Measurements from ENCODE around the gene SYNGR2. TPM values are rescaled to one million over a fixed set of nuclear protein-coding genes. Genes with fewer than 3 reads are reported as not detected.

Gene SYNGR2
- total RNA-seq, 1 experiment from 2014 or later: 148 TPM

DNA sequence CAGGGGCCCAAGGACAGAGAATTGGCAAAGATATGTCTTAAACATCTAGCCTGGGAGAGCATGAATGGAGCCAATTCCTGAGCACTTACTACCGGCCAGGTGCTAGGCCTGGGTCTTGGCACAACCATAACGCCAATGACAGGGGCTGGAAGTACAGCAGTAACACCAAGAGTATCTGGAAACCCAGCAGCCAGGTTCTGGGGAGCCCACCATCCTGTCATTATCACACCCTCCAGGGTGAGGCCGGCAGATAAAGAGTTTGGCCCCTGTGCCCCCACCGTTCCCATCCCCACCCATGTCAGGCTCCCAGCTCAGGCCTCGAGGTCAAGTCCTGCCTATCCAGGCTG, 38.3 kb upstream of the SYNGR2 start:
- intact Hi-C loops (cut with micrococcal nuclease): no loop called here
- peak overlapping the region; percentile 95; the same call in 1 of the 2 replicates for H3K27ac ChIP-seq (ENCODE audit: low read depth, low read length)
- CTCF ChIA-PET: interaction anchor here (1.2 to 1.8 kb wide), 4 partner anchors 10 to 121 kb away, joined by 3 to 7 read pairs (median 4); no protein-coding TSS in a partner anchor
- DNase-seq (ENCODE audit: low read depth, low spot score): no peak
- TF ChIP-seq ZFX (IDR thresholded peaks at IDR 0.05) (peak; percentile 6; the same call in 1 of the 2 replicates), CBX3 (IDR thresholded peaks at IDR 0.05; ENCODE audit: low read depth) (no peak)
- no peak overlapping the region for H2AFZ ChIP-seq (ENCODE audit: low read depth, low read length, poor library complexity, severe bottlenecking)
- H3K4me2 ChIP-seq (ENCODE audit: low read length): peak overlapping the region; percentile 96; the same call in 1 of the 2 replicates
- no peaks in the 10 kb centered on the region for H4K20me1 ChIP-seq (ENCODE audit: insufficient read depth)
- H3K9me2 ChIP-seq (ENCODE audit: insufficient read depth): no peaks in the 10 kb centered on the region
- H3K9me3 ChIP-seq (ENCODE audit: control insufficient read depth in 1 of 2, insufficient read depth in 1 of 2, low read depth in 1 of 2, low read length in 2 of 2): no peaks in the 10 kb centered on the region
- H3K4me1 ChIP-seq (ENCODE audit: control insufficient read depth in 1 of 2, insufficient read depth in 2 of 2, low read length in 2 of 2): peaks cover 39 to 74% of the 10 kb centered on the region in 2 experiments
- H3K9ac ChIP-seq (ENCODE audit: low read length): no peak overlapping the region
- H3K79me2 ChIP-seq (ENCODE audit: insufficient read depth, low read length): peaks cover 17% of the 10 kb centered on the region; the same call in 1 of the 2 replicates
- H3K4me3 ChIP-seq (replicated peaks in 1 of 2; ENCODE audit: low read depth in 1 of 2, low read length in 2 of 2): no peak overlapping the region
- H3K36me3 ChIP-seq (ENCODE audit: control insufficient read depth in 1 of 2, insufficient read depth in 2 of 2, low read length in 2 of 2): no peaks in the 10 kb centered on the region
- no TSS peak for BruUV-seq (replicated peaks)
- RAD21 ChIA-PET (ENCODE audit: low non-redundant PET in 1 of 2, low total read pairs in 2 of 2, uncharacterized antibody in 2 of 2, unreplicated experiment in 2 of 2): interaction anchor here in 1 of 2 experiments (1.2 to 1.3 kb wide), 2 partner anchors 19 to 121 kb away, joined by 3 to 4 read pairs; no protein-coding TSS in a partner anchor
- no peaks in the 10 kb centered on the region for H3K27me3 ChIP-seq (ENCODE audit: insufficient read depth, low read length)
- ATAC-seq: no peak
- POLR2A ChIA-PET: interaction anchor here (1.4 to 4.2 kb wide), 3 partner anchors 9 to 57 kb away, joined by 3 to 35 read pairs (median 9); partner anchors contain the start of genes AFMID and TK1

DNA sequence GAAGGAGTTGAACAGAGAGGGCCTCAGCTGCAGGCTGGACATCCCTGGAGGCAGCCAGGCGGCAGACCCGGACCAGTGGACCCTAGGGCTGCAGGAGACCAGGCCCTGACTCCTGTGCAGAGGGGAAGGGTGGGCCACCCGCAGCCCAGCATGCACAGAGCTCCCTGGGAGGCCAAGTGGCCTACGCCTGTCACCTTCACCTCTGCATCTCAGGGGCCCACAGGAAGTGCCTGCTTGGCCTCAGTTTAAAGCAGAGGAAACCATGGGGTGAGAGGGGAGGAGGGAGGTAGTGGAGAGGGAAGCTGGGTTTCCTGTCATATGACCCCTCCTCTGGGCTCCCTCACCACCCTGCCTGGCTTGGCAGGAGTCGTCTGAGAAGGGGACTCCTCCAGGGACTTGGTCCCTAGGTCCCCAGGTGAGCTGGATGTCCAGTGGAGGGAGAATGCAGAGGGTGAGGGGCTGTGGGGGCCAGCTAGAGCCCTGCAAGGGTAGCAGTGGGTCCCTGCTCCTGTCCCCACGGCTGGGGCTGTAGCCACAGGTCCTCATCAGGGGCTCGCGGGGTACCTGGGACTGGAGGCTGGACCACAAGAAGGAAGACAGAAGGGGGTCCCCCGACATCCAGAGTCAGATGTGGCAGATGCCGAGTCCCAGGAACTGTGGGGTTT, 37.8 kb upstream of the SYNGR2 start, which contains the start of gene TMC8:
Gene TMC8, plus strand, starts transcription at position 335 of the 665 bp plus-strand sequence. CDS start 818 bp downstream, outside the sequence.
- Histone ChIP-seq H3K27me3 (ENCODE audit: insufficient read depth, low read length) (no peaks in the 10 kb centered on the region), H3K9ac (ENCODE audit: low read length) (peak within 1 kb of the TSS; percentile 71), H3K4me1 (ENCODE audit: control insufficient read depth in 1 of 2, insufficient read depth in 2 of 2, low read length in 2 of 2) (peaks cover 39 to 74% of the 10 kb centered on the region in 2 experiments), H3K4me2 (ENCODE audit: low read length) (peak within 1 kb of the TSS; percentile 96), H3K9me2 (ENCODE audit: insufficient read depth) (no peaks in the 10 kb centered on the region), H3K4me3 (replicated peaks in 1 of 2; ENCODE audit: low read depth in 1 of 2, low read length in 2 of 2) (peak within 1 kb of the TSS; percentile 57 to 68), H2AFZ (ENCODE audit: low read depth, low read length, poor library complexity, severe bottlenecking) (no peak within 1 kb of the TSS), H4K20me1 (ENCODE audit: insufficient read depth) (no peaks in the 10 kb centered on the region), H3K9me3 (ENCODE audit: control insufficient read depth in 1 of 2, insufficient read depth in 1 of 2, low read depth in 1 of 2, low read length in 2 of 2) (no peaks in the 10 kb centered on the region), H3K36me3 (ENCODE audit: control insufficient read depth in 1 of 2, insufficient read depth in 2 of 2, low read length in 2 of 2) (no peaks in the 10 kb centered on the region), H3K27ac (ENCODE audit: low read depth, low read length) (peak within 1 kb of the TSS; percentile 95; the same call in 1 of the 2 replicates), H3K79me2 (ENCODE audit: insufficient read depth, low read length) (peaks cover 17% of the 10 kb centered on the region; the same call in 1 of the 2 replicates)
- DNase-seq (ENCODE audit: low read depth, low spot score): no peak
- POLR2A ChIA-PET: interaction anchor here (1.4 to 4.2 kb wide), 3 partner anchors 8 to 56 kb away, joined by 3 to 35 read pairs (median 9); partner anchors contain the start of genes AFMID and TK1
- no peak for ATAC-seq
- RAD21 ChIA-PET (ENCODE audit: low non-redundant PET in 1 of 2, low total read pairs in 2 of 2, uncharacterized antibody in 2 of 2, unreplicated experiment in 2 of 2): interaction anchor here in 1 of 2 experiments (1.2 to 1.3 kb wide), 2 partner anchors 20 to 120 kb away, joined by 3 to 4 read pairs; no protein-coding TSS in a partner anchor
- no TSS peak for BruUV-seq (replicated peaks)
- CTCF ChIA-PET: interaction anchor here (1.2 to 1.8 kb wide), 4 partner anchors 9 to 121 kb away, joined by 3 to 7 read pairs (median 4); no protein-coding TSS in a partner anchor
- TF ChIP-seq ZFX (IDR thresholded peaks at IDR 0.05) (0 out of 2 replicates have a peak, but pooled peaks have one; percentile 3), SIN3A (IDR thresholded peaks at IDR 0.05; ENCODE audit: low read depth) (no peak), EZH2phosphoT487 (IDR thresholded peaks at IDR 0.05; ENCODE audit: borderline replicate concordance) (no peak)
- intact Hi-C loops (cut with micrococcal nuclease): no loop called here
